HG03139 (cell line): ENCODE data around the gene PRF1.
"Not testable (repeated sequence)": the region's sequence is repeated elsewhere in the genome, so short reads cannot be mapped to it uniquely, and the experiment has no call there.

Source experiments
- ATAC-seq: cut with Tn5 transposase; IDR thresholded peaks from one replicate; pipeline ENCODE4 v1.9.1; 2021; ENCODE audit not compliant: unreplicated experiment

The PRF1 gene

GRCh38 chr10:70594161-70594560 lies 8.4 kb downstream of the PRF1 start:
- no peak for ATAC-seq

GRCh38 chr10:70593513-70593890 lies 9.0 kb downstream of the PRF1 start:
- no peak for ATAC-seq

- ATAC-seq: no peak
Observed at GRCh38 chr10:70592746-70593512, 9.6 kb downstream of the PRF1 start.

GRCh38 chr10:70592186-70592735 lies 10.3 kb downstream of the PRF1 start:
- ATAC-seq: no peak

GRCh38 chr10:70590655-70591416 lies 11.7 kb downstream of the PRF1 start:
- no peak for ATAC-seq

GRCh38 chr10:70589762-70590654 lies 12.5 kb downstream of the PRF1 start:
- ATAC-seq: no peak

GRCh38 chr10:70588859-70589570 lies 13.5 kb downstream of the PRF1 start:
- ATAC-seq: no peak

- no peak for ATAC-seq
Observed at GRCh38 chr10:70588255-70588654, 14.3 kb downstream of the PRF1 start.

- no peak for ATAC-seq
Observed at GRCh38 chr10:70587045-70587658, 15.4 kb downstream of the PRF1 start.

GRCh38 chr10:70586348-70586930 lies 16.1 kb downstream of the PRF1 start:
- no peak for ATAC-seq

GRCh38 chr10:70585578-70586169 lies 16.9 kb downstream of the PRF1 start:
- ATAC-seq: no peak

GRCh38 chr10:70584909-70585544 lies 17.5 kb downstream of the PRF1 start:
- no peak for ATAC-seq

GRCh38 chr10:70584366-70584765 lies 18.2 kb downstream of the PRF1 start:
- ATAC-seq: no peak

GRCh38 chr10:70583669-70584037 lies 18.9 kb downstream of the PRF1 start:
- ATAC-seq: no peak

GRCh38 chr10:70582793-70583668 lies 19.5 kb downstream of the PRF1 start:
- ATAC-seq: no peak

GRCh38 chr10:70581176-70581575 lies 21.4 kb downstream of the PRF1 start:
- not testable (repeated sequence) for ATAC-seq

GRCh38 chr10:70579234-70580002 lies 23.1 kb downstream of the PRF1 start:
- no peak for ATAC-seq
